ENCODE measurements around the gene B3GAT1. TPM values are rescaled to one million over a fixed set of nuclear protein-coding genes. Genes with fewer than 3 reads are reported as not detected.

Gene B3GAT1
- total RNA-seq, 1 experiment from 2014 or later = 0.10 TPM

- no peak for TF ChIP-seq CTCF (IDR thresholded peaks at IDR 0.05)
- peaks cover 3% of the 10 kb centered on the region; the same call in 1 of the 2 replicates for H3K27me3 ChIP-seq (ENCODE audit: control insufficient read depth, insufficient read depth, low read length)
- no peak overlapping the region for H3K4me3 ChIP-seq (ENCODE audit: low read depth in 2 of 2, low read length in 2 of 2)
- no peak for ATAC-seq
- intact Hi-C loops (cut with micrococcal nuclease; ENCODE audit: unreplicated experiment) = no loop called here
- ChIA-PET POLR2A (no interaction called here), CTCF (no interaction called here)
- in situ Hi-C loops (cut with HindIII; ENCODE audit: low pct_unique_long_range_greater_than_20kb, low sequenced_read_pairs) = no loop called here
- no peaks in the 10 kb centered on the region for H3K36me3 ChIP-seq (ENCODE audit: control insufficient read depth, insufficient read depth, low read length)
- no peaks in the 10 kb centered on the region for H3K9me3 ChIP-seq (ENCODE audit: control insufficient read depth, insufficient read depth, low read depth, low read length)
- DNase-seq (ENCODE audit: low read depth, low spot score) = no peak
- BruUV-seq (replicated peaks) = no TSS peak
- H3K4me1 ChIP-seq (ENCODE audit: control insufficient read depth, insufficient read depth, low read length) = no peaks in the 10 kb centered on the region
- no peak overlapping the region for H3K27ac ChIP-seq (ENCODE audit: low read length)
These were observed 40.8 kb upstream of the B3GAT1 start for GRCh38 chr11:134452838-134453155.

- POLR2A ChIA-PET = no interaction called here
- CTCF ChIA-PET = no interaction called here
- peaks cover 3% of the 10 kb centered on the region; the same call in 1 of the 2 replicates for H3K27me3 ChIP-seq (ENCODE audit: control insufficient read depth, insufficient read depth, low read length)
- in situ Hi-C loops (cut with HindIII; ENCODE audit: low pct_unique_long_range_greater_than_20kb, low sequenced_read_pairs) (no loop called here), intact Hi-C loops (cut with micrococcal nuclease; ENCODE audit: unreplicated experiment) (no loop called here)
- no peak overlapping the region for H3K27ac ChIP-seq (ENCODE audit: low read length)
- H3K4me1 ChIP-seq (ENCODE audit: control insufficient read depth, insufficient read depth, low read length) = no peaks in the 10 kb centered on the region
- no peak overlapping the region for H3K4me3 ChIP-seq (ENCODE audit: low read depth in 2 of 2, low read length in 2 of 2)
- TF ChIP-seq REST (IDR thresholded peaks at IDR 0.05; ENCODE audit: insufficient read depth in 1 of 2, low read depth in 2 of 2, low read length in 1 of 2) (no peak), CTCF (IDR thresholded peaks at IDR 0.05) (no peak), SIN3A (IDR thresholded peaks at IDR 0.05; ENCODE audit: borderline replicate concordance, insufficient read depth, low read depth, low read length) (no peak), POLR2AphosphoS5 (IDR thresholded peaks at IDR 0.05; ENCODE audit: low read depth, low read length) (no peak)
- no peak for ATAC-seq
- no peaks in the 10 kb centered on the region for H3K36me3 ChIP-seq (ENCODE audit: control insufficient read depth, insufficient read depth, low read length)
- no peaks in the 10 kb centered on the region for H3K9me3 ChIP-seq (ENCODE audit: control insufficient read depth, insufficient read depth, low read depth, low read length)
- BruUV-seq (replicated peaks) = no TSS peak
- no peak for DNase-seq (ENCODE audit: low read depth, low spot score)
These were observed 40.2 kb upstream of the B3GAT1 start for GRCh38 chr11:134452026-134452837.
